NK-92 (cell line): Measurements from ENCODE around the gene CRABP2.

Experiments used
- DNase-seq: peaks from one replicate; lab custom pipeline; 2025; ENCODE audit not compliant: unreplicated experiment; lab: John Stamatoyannopoulos, UW

CRABP2 gene

GRCh38 chr1:156705321-156705917, at the start of gene CRABP2:
Gene CRABP2, minus strand, starts transcription at chr1:156705583. Its CDS starts 137 bp downstream, at chr1:156705446.
- DNase-seq: no peak

GRCh38 chr1:156754219-156754618, 48.8 kb upstream of the CRABP2 start:
- DNase-seq: no peak

GRCh38 chr1:156752843-156753482, 47.6 kb upstream of the CRABP2 start:
- DNase-seq: no peak

GRCh38 chr1:156751757-156752481, 46.5 kb upstream of the CRABP2 start:
- peak; percentile 81 for DNase-seq

GRCh38 chr1:156751451-156751756, 46.0 kb upstream of the CRABP2 start, which contains the start of gene HDGF:
Gene HDGF, minus strand, starts transcription at chr1:156751675. Its CDS starts 246 bp downstream, at chr1:156751429.
- DNase-seq: no peak

DNA sequence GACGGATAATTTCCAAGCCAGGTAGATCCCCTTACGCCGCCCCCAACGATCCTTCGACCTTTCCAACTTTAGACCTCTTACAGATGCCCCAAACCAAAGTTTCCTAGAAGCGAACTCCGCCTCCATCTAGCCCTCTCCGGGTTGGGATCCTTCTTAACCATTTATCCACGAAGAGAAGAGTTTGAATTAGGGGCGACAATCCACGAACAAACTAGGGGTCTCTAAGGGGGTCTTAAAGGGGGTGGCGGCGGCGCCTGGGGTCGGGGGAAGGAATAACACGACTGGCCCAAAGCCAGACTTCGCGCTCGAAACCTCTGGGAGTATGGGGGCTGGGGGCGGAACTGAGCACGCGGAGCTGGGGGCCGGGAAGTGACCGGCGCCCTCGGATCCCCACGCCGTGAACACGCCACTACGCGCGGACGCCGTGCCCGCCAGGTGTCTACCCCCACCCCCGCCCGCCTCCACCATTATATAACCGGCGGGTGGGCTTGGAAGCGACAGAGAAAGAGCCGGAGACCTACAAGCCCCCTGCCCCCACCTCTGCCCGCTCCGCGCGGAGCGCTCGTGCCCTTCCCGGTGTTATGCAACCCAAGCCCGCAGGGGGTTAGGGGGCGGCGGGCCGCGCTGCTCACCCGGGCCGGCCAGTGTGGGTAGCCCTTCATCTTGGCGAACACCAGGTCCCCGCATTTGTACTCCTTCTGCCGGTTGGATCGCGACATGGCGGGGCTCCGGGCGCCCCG, 45.5 kb upstream of the CRABP2 start:
- DNase-seq: no peak

DNA sequence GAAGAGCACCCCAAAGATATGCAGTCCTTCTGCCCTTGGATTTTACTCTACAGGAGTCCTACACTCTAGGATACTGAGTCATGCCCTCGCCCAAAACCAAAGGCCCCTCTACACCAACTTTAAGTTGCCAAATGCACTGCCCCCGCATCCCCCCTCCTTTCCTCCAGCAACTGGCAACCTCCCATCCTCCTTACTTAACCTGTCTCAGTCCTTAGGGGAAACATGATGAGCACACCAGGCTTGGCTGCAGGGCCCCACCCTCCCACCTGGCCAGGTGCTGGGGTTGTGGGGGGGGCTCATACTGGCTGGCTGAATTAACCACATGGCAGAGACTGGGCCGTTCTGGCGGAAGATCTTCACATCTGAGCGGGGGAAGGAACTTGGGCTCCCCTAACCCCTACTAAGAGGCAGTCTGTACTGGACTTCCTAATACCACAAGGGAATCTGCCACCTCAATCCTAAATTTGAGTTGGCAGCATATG, 44.8 kb upstream of the CRABP2 start:
- no peak for DNase-seq

GRCh38 chr1:156749419-156750118, 44.2 kb upstream of the CRABP2 start:
- no peak for DNase-seq

GRCh38 chr1:156748670-156749418, 43.5 kb upstream of the CRABP2 start:
- no peak for DNase-seq

GRCh38 chr1:156747742-156748669, 42.6 kb upstream of the CRABP2 start:
- no peak for DNase-seq

DNA sequence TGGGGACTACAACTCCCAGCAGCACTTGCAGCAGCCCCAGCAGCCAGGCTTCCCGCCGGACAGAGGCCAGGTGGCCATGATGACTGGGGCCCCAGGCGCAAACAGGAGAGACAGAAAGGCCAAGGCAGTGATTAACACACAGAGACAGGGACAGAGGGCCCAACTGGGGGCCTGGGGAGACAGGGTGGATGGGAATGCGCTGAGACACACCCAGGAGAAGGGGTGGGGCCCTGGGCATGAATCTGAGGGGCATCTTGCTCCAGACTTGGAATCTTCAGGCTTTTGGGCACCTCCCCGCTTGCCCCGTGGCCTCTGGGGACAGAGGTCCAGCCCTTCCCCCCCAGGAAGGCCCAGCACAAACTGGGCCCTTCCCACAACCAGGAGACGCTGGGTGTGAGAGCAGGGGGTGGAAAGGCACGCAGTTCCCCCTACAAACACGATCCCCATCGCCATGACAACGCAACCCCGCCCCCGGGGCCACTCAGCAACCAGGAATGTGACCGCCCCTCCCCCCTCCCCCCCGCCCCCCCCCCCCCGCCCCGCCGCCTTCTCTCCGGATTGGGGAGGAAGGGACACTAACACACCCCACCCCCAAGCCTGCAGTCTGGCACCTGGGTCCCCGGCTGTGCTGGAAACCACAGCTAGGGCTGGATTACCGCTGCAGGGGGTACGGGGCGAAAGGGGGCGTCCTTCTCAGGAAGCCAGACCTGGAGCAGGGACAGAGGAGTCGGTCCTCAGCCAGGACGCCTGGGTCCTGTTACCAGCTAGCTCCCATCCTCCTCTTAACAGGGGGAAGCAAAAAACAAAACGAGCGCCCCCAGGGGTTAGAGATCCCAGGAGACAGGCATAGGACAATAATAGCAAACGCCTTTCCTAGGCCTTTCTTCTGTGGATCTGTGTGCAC, 41.6 kb upstream of the CRABP2 start:
- no peak for DNase-seq

DNA sequence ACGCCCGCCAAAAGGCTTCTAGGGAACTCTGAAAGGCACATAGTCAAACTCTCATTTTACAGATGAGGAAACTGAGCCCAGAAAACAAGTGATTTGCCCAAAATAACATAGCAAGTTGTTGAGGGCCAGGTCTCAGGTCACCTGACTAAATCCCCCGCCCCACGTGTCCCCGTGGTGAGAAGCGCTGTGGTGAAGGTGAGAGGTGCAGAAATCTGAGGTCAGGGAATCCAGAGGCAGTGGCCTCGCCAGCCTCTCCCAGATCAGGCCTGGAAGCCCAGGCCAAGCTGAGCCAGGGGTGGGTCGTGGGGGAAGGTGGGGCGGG, 41.0 kb upstream of the CRABP2 start:
- no peak for DNase-seq

GRCh38 chr1:156745881-156746280, 40.5 kb upstream of the CRABP2 start:
- DNase-seq: no peak

DNA sequence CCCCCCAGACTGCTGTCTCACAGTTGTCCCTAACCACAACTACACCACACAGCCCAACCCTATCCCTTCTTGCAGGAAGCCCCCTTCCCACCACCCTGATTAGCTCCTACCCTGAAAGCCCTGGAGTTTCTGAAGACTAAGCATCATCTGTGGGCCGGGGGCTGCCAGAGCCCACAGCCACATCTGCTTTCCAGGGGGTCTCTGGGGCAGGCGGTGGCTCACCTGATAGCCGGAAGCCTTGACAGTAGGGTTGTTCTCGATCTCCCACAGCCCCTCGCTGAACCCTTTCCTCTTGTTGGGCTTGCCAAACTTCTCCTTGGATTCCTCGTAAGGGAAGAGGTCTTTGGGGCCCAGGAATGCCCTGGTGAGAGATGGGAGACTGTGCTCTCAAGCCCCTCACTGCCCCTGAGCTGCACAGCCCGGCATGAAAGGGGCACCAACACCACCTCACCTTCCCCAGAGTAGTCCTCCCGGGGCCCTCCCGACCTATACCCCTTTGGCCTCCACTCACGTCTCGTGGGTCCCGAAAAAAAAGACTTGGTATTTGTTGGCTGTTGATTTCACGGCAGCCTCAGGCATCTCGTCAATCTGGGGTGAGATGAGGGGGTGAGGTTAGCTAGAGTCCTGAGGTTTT, 39.5 kb upstream of the CRABP2 start:
- DNase-seq: no peak

- DNase-seq: no peak
Observed at GRCh38 chr1:156744344-156744743, 39.0 kb upstream of the CRABP2 start.

GRCh38 chr1:156743367-156744302, 38.3 kb upstream of the CRABP2 start:
- no peak for DNase-seq

DNA sequence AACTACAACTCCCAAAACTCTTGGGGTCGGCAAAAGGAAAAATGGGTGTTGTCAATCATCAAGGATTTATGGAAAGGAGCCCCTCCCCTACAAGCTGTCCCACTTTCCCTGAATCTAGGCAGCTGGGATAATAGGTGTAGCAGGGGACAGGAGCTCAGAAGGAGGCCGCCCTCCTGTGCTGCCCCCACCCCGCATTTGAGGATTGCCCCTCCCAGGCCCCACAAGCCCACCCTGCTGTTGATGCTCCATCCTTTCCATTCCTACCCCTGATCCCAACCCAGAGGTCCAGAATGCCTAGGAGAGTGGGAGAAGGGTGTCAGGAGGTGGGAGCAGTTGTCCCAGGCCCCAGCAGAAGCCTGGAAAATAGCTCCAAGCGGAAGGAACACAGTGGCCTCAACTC, 37.4 kb upstream of the CRABP2 start:
- DNase-seq: no peak
